ENCODE data around the gene SCN1A.

Gene SCN1A

DNA sequence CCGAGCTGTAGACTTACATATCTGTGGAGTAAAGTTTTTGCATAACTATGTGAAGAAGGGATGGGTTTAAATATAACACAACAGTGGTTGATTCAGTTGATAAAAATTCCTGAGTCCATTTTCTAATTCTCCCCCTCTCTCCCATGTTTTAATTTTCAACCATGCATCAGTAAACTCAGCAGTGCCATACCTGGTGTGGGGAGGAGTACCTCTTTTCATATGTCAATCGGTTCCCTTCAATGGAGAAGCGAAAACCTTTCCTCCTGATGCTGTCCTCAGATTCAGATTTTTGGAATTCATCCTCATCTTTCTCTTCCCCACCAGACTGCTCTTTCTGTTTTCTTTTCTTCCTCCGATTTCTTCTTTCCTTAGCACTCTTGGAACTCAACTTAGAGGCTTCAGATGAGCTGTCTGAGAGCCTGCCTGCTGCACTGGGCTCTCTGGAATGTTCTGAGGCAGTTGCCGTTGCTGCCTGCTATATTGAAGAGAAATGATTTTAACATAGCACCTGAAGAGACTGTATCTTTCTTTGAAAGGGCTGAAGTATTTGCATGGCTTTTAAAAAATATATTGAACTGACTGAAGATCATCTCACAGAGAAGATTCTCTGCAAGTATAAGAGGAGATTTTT, 82.9 kb downstream of the SCN1A start:
- H3K4me3 ChIP-seq (ENCODE audit: low read depth, low read length), result no peak overlapping the region
- TF ChIP-seq, protein P1, sequence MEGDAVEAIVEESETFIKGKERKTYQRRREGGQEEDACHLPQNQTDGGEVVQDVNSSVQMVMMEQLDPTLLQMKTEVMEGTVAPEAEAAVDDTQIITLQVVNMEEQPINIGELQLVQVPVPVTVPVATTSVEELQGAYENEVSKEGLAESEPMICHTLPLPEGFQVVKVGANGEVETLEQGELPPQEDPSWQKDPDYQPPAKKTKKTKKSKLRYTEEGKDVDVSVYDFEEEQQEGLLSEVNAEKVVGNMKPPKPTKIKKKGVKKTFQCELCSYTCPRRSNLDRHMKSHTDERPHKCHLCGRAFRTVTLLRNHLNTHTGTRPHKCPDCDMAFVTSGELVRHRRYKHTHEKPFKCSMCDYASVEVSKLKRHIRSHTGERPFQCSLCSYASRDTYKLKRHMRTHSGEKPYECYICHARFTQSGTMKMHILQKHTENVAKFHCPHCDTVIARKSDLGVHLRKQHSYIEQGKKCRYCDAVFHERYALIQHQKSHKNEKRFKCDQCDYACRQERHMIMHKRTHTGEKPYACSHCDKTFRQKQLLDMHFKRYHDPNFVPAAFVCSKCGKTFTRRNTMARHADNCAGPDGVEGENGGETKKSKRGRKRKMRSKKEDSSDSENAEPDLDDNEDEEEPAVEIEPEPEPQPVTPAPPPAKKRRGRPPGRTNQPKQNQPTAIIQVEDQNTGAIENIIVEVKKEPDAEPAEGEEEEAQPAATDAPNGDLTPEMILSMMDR (IDR thresholded peaks at IDR 0.05; ENCODE audit: insufficient read depth, low read depth, low read length, missing control alignments), result no peak
- no peak for DNase-seq (ENCODE audit: low read depth)

DNA sequence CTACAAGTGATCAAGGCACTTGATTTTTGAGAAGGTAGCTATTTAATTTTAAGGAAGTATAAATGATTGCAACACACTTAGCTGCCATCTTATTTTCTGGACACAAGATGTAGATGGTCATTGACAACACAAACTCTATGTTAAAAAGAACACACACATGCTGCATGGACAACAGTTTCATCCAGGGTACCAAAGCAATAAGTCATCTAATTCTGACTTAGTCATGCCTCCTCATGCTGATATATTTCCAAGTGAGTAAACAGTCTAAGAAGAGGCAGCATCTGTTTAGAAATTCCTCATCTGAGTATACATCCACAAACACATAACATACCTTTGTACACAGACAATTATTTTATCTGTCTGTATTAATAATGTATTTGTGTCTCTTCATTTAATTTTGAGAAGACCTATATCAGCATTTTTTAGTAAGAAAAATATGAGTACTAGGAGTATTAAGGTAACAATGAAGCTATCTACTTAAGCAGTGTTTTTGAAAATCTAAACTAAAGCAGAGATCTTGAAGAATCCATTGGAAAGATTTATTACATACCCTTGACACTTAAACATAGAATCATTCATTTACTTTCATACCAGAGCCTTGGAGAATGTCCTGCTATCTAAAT, 84.9 kb downstream of the SCN1A start:
- TF ChIP-seq, protein P1 (IDR thresholded peaks at IDR 0.05; ENCODE audit: insufficient read depth, low read depth, low read length, missing control alignments), result no peak
- no peak overlapping the region for H3K4me3 ChIP-seq (ENCODE audit: low read depth, low read length)
- no peak for DNase-seq (ENCODE audit: low read depth)

DNA sequence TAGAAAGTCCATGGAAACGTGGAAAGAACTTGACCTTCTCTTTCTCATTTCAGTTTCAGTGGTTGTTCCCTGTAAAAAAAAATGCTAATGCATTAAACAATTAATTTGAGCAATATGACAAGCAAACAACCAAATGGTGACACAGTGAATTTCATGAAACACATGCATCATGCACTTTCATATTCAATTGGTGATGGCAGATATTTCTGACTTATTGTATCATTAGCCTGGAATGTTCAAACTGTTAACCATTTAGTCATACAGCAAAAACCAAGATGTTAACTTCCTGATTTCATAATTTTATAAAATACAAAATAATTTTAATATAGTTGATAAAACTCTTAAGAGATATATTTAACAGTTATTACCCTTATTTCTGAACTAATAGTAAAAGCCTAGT, 85.5 kb downstream of the SCN1A start:
- TF ChIP-seq, protein P1 (IDR thresholded peaks at IDR 0.05; ENCODE audit: insufficient read depth, low read depth, low read length, missing control alignments), result no peak
- H3K4me3 ChIP-seq (ENCODE audit: low read depth, low read length), result no peak overlapping the region
- no peak for DNase-seq (ENCODE audit: low read depth)

GRCh38 chr2:166041613-166042012, 86.2 kb downstream of the SCN1A start:
- TF ChIP-seq, protein P1 (IDR thresholded peaks at IDR 0.05; ENCODE audit: insufficient read depth, low read depth, low read length, missing control alignments), result no peak
- no peak overlapping the region for H3K4me3 ChIP-seq (ENCODE audit: low read depth, low read length)
- no peak for DNase-seq (ENCODE audit: low read depth)

DNA sequence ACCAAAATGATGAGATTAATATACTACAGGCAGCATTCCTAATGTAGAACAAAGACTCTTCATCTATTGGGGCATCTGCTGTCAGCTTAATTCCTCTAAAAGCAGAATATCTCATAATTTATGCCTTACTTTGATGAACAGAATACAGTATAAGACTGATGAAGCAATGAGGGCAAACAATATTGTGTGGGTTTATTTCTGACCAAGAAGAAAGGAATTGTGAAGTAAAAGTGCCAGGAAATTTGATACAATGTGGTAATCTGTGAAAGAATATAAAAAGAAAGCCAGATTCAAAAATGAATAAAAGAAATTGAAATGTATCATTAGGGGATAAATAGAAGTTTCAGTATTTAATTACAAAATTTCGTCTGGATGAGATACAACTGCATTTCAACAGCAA, 95.5 kb downstream of the SCN1A start:
- TF ChIP-seq, protein P1 (IDR thresholded peaks at IDR 0.05; ENCODE audit: insufficient read depth, low read depth, low read length, missing control alignments), result no peak
- DNase-seq (ENCODE audit: low read depth), result no peak
- H3K4me3 ChIP-seq (ENCODE audit: low read depth, low read length), result no peak overlapping the region

GRCh38 chr2:166031054-166031453, 96.8 kb downstream of the SCN1A start:
- H3K4me3 ChIP-seq (ENCODE audit: low read depth, low read length), result no peak overlapping the region
- TF ChIP-seq, protein P1 (IDR thresholded peaks at IDR 0.05; ENCODE audit: insufficient read depth, low read depth, low read length, missing control alignments), result no peak
- DNase-seq (ENCODE audit: low read depth), result no peak

GRCh38 chr2:166025313-166025712, 102.5 kb downstream of the SCN1A start:
- no peak overlapping the region for H3K4me3 ChIP-seq (ENCODE audit: low read depth, low read length)
- DNase-seq (ENCODE audit: low read depth), result no peak
- TF ChIP-seq, protein P1 (IDR thresholded peaks at IDR 0.05; ENCODE audit: insufficient read depth, low read depth, low read length, missing control alignments), result no peak

Measured in GM12865 (cell line).